Measurements from ENCODE around the gene EDN2.

EDN2 gene

DNA sequence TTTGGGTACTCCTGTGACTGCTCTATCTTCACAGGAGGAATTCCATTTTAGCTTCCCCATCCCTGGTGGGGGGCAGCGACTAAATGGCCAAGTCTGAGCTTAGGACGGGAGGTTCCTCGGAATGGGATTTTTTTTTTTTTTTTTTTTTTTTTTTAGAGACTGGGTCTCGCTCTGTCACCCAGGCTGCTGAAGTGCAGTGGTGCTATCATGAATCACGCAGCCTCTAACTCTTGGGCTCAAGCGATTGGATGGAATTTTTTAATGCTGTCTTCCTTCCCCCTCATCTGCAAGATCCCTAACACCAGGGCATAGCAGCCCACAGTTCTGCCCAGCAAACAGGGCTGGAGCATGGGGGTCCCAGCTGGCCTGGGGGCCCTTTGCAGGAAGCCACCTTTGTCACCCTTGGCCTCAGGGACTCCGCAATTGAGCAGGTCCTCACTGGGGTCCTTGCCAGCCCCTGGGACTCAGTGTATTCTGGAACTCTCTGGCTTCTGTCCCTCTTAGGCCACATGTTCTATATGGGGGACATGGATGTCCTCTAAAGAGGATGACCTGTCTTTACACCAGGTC, 13.1 kb upstream of the EDN2 start:
- peaks cover 8% of the 10 kb centered on the region for H3K4me1 Mint-ChIP-seq (ENCODE audit: low read depth)
- H3K4me3 Mint-ChIP-seq: no peak overlapping the region
- no peaks in the 10 kb centered on the region for H3K36me3 Mint-ChIP-seq (ENCODE audit: low read depth)
- H3K27ac Mint-ChIP-seq: no peak overlapping the region
- H3K27me3 Mint-ChIP-seq: peaks cover 21% of the 10 kb centered on the region
- H3K9me3 Mint-ChIP-seq: no peaks in the 10 kb centered on the region

DNA sequence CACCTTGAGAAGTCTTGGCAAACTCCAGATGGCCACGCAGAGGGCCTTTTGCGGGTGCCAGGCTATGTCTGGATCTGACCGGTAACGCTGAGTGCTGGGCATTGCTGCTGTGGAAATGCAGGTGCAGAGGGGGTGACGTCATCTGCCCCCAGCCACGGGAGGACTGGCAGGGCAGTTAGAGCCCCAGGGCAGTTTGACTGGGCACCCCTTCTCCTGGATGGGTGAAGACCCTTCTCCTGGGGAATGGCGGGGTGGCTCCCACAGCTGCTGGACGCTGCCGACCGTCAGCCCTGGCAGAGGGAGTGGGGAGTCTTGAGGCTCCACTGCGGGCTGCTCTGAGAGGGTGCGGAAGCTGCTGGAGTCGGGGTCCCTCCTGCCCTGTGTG, 12.6 kb upstream of the EDN2 start:
- peak overlapping the region; percentile 57 for H3K4me3 Mint-ChIP-seq
- peaks cover 21% of the 10 kb centered on the region for H3K27me3 Mint-ChIP-seq
- peak overlapping the region; percentile 26 for H3K27ac Mint-ChIP-seq
- peaks cover 8% of the 10 kb centered on the region for H3K4me1 Mint-ChIP-seq (ENCODE audit: low read depth)
- H3K36me3 Mint-ChIP-seq (ENCODE audit: low read depth): no peaks in the 10 kb centered on the region
- no peaks in the 10 kb centered on the region for H3K9me3 Mint-ChIP-seq

DNA sequence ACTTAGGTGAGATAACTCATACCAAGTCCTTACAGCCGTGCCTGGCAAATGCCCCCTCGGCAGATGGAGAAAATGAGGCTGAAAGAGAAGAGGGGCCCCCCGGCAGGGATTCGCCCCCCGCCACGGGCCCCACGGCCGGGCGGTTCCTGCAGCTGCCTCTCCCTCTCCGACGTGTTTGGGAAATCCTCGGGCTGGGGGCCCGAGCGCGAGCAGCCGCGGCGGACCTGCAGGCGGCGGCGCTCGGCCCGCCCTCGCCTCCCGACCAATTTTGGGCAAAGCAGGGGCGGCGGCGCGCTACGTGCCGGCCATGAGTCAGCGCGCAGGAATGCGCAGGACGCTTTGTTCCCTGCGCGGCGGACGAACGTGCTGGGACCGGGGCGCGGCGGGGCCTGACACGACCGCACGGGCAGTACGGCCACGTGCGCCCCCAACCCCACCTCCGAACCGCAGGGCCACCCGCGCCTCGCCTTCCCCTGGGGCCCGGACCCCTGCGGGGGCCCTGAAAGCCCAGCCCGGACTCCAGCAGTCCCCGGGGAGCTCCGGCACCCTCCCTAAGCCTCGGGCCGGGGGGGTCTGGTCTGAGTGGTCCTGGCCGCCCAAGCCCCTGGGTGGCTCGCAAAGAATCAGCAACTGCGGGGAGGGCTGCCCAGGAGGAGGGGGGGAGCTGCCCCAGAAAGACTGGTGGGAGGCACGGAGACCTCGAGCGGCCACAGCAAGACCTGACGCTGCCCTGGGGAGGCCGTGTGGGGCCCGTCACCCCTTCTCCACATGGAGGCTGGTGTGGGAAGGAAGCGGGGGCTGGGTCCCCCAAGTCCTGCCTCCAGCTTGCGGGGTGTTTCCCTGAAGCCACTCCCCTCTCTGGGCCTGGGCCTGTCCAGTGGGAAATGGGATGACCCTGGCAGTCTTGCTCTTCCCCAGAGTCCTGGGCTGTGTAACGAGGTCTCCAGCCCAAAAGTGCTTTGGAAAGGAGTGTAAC, 11.9 kb upstream of the EDN2 start:
- Mint-ChIP-seq H3K4me1 (ENCODE audit: low read depth) (peaks cover 8% of the 10 kb centered on the region), H3K9me3 (no peaks in the 10 kb centered on the region), H3K27ac (no peak overlapping the region), H3K4me3 (peak overlapping the region; percentile 62), H3K36me3 (ENCODE audit: low read depth) (no peaks in the 10 kb centered on the region), H3K27me3 (peaks cover 21% of the 10 kb centered on the region)

DNA sequence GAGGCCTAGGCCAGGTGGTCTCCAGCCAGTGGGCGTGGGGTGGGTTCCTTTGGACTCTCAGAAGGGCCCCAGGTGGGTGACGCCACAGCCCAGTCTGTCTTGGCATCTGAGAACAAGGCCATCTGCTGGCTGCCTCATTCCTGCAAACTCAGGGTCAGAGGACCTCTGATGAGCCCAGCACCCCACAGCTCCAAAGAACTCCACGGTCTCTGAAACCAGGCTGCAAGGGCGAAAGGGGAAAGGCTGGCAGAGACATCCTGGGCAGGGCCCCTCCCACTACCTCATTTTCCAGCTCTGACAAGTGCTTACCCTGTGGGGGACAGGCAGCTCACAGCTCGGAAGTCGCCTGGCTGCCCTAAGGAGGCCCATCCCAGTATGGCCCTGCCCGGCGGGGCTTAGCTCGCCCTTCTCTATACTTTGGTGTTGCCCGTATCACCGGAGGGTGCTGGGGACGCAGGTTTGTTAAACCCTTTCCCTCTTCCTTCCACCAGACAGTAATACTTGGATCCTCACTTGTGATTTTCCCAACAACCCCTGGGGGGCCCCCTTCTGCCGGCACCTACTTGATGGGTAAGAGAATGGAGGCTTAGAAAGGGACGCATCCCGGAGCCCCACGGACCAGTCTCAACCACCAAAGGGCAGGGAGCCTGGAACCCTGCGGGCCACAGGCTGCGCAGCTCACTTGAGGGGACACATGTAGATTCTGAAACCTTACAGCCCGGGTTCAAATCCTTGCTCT, 10.9 kb upstream of the EDN2 start:
- Mint-ChIP-seq H3K4me3 (peak overlapping the region; percentile 62), H3K36me3 (ENCODE audit: low read depth) (no peaks in the 10 kb centered on the region), H3K4me1 (ENCODE audit: low read depth) (peaks cover 8% of the 10 kb centered on the region), H3K9me3 (no peaks in the 10 kb centered on the region), H3K27ac (no peak overlapping the region), H3K27me3 (peaks cover 21% of the 10 kb centered on the region)

DNA sequence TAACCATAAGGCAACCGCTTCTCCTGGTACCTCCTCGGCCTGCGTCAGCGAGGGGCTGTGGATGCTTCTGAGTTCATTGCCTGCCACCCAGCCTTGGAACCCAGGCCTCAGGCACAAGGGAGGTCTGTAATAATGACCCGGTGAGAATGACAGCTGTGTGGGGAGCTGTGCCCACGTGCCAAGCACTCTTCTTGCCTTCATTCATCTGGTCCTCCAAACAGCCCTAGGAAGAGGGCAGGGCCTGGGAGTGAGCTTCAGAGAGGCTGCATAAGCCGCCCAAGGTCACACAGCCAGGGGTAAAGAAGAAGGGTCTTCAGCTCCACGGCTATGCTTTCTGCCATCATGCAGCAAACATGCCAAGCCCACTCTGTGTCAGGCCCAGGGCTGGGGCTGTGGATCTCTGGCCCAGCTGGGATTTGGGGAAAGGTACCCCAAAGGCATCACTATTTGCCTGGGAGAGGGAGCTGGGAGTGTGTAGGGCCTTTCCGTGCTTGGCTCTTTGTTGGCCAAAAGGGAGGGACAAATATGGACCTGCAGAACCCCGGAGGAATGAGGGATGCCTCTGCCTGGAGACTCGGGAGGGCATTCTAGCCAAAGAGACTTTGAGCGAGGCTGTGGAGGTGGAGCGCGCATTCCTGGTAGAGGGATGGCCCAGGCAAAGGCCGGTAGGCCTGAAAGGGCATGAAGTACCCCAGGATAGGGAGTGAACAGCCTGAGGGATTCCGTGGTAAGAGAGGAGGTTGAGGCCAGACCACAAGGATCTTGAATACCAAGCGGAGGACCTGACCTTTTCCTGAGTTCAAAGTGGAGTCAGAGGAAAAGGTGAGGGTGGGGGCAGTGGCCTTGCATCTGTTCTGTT, 10.1 kb upstream of the EDN2 start:
- Mint-ChIP-seq H3K4me3 (no peak overlapping the region), H3K4me1 (ENCODE audit: low read depth) (peaks cover 8% of the 10 kb centered on the region), H3K27ac (no peak overlapping the region)

DNA sequence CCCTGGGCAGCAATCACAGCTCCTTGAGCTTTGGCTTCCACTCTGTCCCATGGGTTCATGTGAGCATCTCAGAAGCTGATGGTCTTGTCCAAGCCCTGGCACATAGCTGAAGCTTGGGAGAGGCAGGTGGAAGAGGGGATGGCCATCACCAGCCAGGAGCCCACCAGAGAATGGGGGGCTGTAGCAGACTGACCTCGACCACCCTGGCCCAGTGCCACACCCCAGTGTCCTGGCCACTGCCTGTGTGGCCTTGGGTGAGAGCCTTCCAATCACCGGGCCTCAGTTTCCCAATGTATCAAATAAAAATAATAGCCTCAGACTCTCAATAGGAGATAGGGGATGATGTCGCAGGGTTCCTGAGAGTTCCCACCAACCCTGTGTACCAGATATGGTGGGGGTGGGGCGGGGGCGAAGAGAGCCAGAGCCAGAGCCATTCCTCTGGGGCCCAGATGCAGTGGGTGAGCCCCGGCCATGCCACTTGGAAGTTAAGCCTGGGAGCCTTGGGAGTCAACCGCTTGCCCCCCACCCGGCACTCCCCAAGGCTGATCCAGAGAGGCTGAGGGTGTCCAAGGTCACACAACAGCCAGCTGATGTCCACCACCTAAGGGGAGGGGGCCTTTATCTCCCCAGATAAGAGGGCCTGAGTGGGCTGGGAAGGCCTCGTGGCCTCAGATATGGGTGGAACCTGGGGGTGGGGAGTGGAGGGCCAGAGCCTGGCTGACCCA, 9.3 kb upstream of the EDN2 start:
- Mint-ChIP-seq H3K4me3 (no peak overlapping the region), H3K27ac (no peak overlapping the region), H3K27me3 (peaks cover 31% of the 10 kb centered on the region), H3K4me1 (ENCODE audit: low read depth) (peaks cover 8% of the 10 kb centered on the region), H3K9me3 (no peaks in the 10 kb centered on the region), H3K36me3 (ENCODE audit: low read depth) (no peaks in the 10 kb centered on the region)

More for the DNA sequence above, 10.1 kb upstream of the EDN2 start:
- Mint-ChIP-seq H3K36me3 (ENCODE audit: low read depth) (no peaks in the 10 kb centered on the region), H3K9me3 (no peaks in the 10 kb centered on the region), H3K27me3 (peaks cover 26% of the 10 kb centered on the region)

DNA sequence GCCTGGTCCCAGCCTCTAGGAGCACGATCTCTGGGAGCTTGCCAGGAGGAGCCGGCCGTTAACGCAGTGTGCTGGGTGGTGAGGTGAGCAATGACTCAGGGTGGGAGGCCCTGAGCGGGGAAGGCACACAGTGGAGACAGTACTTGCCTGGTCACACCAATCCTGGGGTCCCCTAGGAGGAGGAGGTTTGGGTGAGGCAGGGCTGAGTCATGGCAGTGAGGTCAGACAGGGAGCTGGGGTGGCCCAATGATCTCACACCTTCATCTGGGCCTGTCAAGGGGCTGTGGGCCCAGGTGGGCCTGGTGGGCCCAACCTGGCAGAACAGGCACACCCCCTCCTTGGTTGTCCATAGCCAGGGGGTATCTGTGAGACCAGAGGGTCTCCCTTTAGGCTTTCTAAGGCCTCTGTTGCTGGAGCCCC, 8.6 kb upstream of the EDN2 start:
- peaks cover 8% of the 10 kb centered on the region for H3K4me1 Mint-ChIP-seq (ENCODE audit: low read depth)
- peaks cover 31% of the 10 kb centered on the region for H3K27me3 Mint-ChIP-seq
- no peak overlapping the region for H3K27ac Mint-ChIP-seq
- no peaks in the 10 kb centered on the region for H3K9me3 Mint-ChIP-seq
- H3K4me3 Mint-ChIP-seq: no peak overlapping the region
- no peaks in the 10 kb centered on the region for H3K36me3 Mint-ChIP-seq (ENCODE audit: low read depth)

DNA sequence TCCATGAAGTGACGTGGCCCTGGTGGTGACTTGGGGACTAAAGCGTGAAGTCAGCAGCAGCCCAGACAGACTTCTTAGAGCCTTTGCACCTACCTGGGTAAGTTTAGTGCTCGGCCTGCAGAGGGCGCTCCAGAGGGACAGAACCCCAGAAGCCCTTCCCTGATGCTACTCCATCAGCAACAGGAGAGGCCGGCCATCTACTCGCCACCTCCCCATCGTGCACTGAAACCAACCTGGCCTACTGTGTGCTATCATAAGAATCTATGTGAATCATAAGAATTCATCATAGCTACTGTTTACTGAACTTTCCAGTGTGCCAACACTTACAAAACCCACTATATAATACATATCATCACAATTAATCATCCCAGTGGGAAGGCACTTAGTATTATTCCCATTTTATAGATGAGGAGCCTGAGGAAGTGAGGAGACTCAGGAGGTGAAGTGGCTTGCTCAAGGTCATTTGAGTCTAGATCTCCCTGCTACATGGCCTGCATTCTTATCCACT, 7.9 kb upstream of the EDN2 start:
- peaks cover 30% of the 10 kb centered on the region for H3K27me3 Mint-ChIP-seq
- H3K36me3 Mint-ChIP-seq (ENCODE audit: low read depth): no peaks in the 10 kb centered on the region
- no peak overlapping the region for H3K27ac Mint-ChIP-seq
- H3K4me1 Mint-ChIP-seq (ENCODE audit: low read depth): peaks cover 8% of the 10 kb centered on the region
- no peaks in the 10 kb centered on the region for H3K9me3 Mint-ChIP-seq
- H3K4me3 Mint-ChIP-seq: no peak overlapping the region

DNA sequence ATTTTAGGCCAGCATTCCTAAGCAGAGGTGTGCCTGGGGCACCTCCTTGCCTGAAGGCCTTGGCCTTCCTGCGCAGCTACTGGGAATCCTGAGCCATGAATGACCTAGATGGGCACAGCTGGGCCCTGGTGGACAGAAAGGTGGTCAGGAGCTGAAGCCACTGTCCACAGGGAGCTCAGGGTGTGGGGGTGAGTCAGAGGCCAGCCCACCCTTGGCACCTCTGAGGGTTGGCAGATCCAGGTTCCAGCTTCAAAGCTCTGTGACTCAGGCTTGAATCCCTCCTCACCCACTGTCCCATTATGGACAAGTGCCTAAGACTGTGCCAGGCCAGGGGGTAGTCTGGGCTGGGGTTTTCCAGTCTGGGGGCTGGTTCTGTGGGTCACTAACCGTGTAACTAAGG, 6.4 kb upstream of the EDN2 start:
- no peaks in the 10 kb centered on the region for H3K36me3 Mint-ChIP-seq (ENCODE audit: low read depth)
- peaks cover 16% of the 10 kb centered on the region for H3K4me1 Mint-ChIP-seq (ENCODE audit: low read depth)
- peaks cover 32% of the 10 kb centered on the region for H3K27me3 Mint-ChIP-seq
- H3K27ac Mint-ChIP-seq: no peak overlapping the region
- no peaks in the 10 kb centered on the region for H3K9me3 Mint-ChIP-seq
- no peak overlapping the region for H3K4me3 Mint-ChIP-seq

DNA sequence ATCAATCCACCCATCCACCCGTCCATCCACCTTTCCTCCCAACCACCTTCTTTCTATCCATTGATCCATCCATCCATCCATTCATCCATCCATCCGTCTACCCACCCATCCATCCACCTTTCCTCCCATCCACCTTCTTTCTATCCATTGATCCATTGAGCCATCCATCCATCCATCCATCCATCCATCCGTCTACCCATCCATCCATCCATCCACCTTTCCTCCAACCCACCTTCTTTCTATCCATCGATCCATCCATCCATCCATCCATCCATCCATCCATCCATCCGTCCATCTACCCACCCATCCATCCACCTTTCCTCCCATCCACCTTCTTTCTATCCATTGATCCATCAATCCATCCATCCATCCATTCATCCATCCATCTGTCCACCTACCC, 5.1 kb upstream of the EDN2 start:
- Mint-ChIP-seq H3K27me3 (peaks cover 21% of the 10 kb centered on the region), H3K27ac (no peak overlapping the region), H3K36me3 (ENCODE audit: low read depth) (no peaks in the 10 kb centered on the region), H3K4me3 (no peak overlapping the region), H3K4me1 (ENCODE audit: low read depth) (peaks cover 11% of the 10 kb centered on the region), H3K9me3 (no peaks in the 10 kb centered on the region)

DNA sequence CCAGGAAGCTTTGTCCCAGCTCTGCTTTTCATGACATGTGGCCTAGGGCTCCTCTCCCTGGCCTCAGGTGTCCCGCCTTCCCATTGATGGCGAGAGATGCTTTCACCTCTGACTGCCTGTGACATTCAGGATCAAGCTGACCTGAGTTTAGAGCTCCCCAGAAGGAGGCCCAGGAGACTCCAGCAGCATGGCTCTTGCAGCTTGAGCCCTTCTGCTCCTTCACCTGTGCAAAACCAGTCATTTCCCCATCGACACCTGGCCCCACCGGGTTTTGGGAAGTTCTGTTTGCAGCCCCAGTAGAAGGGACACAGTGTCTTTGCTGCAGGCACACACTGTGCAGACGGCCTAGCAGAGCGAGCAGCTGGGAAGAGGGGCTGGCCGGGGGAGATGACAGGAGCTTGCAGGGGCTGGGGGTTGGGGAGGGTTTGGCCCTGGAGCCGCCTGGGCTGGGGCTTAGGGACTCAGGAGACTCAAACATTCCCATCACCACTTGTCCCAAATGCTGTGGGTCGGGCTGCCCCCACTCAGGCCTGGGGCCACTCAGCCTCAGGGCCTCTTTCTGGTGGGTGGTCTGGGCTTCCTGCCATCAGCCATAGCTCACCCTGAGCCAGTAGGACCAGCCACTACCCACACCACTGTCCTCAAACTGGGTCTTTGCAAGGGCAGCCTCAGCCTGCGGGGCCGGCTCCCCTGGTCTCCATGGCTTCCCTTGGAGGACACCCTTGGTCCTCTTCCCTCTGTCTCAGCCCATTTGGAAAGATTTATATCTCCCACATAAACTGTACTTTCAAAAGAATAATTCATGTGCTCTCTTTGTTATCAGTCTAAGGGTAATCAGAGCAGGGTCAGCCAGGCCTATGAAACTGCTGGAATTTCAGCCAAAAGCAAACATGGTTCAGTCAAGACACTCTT, 3.8 kb upstream of the EDN2 start:
- Mint-ChIP-seq H3K36me3 (ENCODE audit: low read depth) (no peaks in the 10 kb centered on the region), H3K9me3 (no peaks in the 10 kb centered on the region), H3K4me3 (no peak overlapping the region), H3K27me3 (peaks cover 20% of the 10 kb centered on the region), H3K27ac (no peak overlapping the region), H3K4me1 (ENCODE audit: low read depth) (peaks cover 11% of the 10 kb centered on the region)

DNA sequence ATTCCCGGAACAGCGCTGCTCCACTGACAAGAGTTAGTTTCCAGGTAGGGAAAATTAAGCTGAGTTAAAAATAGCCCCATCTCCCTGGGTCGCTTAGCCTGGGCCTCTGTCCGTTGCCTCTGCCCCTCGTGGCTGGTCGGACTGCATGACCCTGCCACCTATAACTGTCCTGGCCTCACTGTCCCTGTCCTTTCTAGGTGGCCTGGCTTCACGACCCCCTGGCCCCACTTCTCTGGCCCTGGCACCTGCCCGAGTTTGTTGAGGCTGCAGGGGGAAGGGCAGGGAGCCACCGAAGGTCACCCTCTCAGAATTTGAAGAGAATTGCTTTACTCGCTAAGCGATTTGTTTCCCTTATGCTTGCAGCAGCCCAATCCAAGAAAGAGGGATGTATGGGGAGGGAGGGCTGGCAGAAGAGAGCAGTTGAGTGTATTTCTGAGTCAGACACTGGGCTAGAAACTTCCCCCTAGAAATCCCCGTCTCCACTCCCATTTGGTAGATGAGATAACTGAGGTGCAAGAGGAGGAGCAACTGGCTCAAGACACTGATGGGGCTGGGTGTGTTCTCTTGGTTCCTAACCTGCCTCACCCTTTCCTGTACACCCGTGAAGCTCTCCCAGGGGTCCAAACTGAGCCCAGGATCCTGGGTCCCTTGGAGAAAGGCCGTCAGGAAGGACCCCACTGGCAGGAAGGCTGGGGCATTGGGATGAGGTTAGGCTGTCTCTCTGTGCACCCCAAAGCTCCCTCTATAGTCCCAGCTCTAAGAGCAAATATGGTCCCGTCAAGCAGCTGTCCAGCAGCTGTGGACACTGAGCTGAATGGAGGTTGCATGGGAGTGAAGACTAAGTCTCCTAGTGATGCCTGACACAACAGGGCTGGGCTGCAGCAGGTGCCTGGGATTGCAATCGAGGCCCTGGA, 2.9 kb upstream of the EDN2 start:
- no peaks in the 10 kb centered on the region for H3K9me3 Mint-ChIP-seq
- no peaks in the 10 kb centered on the region for H3K36me3 Mint-ChIP-seq (ENCODE audit: low read depth)
- peaks cover 20% of the 10 kb centered on the region for H3K27me3 Mint-ChIP-seq
- H3K27ac Mint-ChIP-seq: no peak overlapping the region
- H3K4me3 Mint-ChIP-seq: no peak overlapping the region
- peaks cover 8% of the 10 kb centered on the region for H3K4me1 Mint-ChIP-seq (ENCODE audit: low read depth)
